ENCODE data around the gene NXPH2.
"Not testable (repeated sequence)": the region's sequence is repeated elsewhere in the genome, so short reads cannot be mapped to it uniquely, and the experiment has no call there.

NXPH2 gene

DNA sequence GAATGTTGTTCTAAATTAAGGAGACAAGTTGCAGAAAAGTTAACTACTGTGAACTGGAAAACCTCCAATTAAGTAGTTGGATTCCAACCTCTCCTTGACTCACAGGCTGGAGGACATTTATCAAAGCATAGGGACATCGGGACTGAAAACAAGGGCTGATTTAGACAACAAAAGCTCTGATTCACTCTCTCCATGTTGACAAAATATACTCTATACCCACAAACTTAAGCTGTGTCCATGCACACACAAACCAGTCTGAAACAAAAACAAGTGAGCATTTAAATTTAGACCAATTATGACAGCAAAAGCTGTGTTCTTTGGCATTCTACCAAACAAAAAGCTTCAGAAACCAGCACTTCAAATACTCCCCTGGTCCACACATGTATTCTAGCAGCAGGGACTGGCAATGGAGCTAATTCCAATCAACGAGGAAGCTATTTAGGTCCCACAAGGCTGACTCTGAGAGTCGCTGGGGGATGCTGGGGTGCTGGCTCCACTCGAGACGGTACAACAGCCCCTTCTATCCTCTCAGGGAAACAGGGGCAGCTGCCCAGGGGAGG, 71.4 kb downstream of the NXPH2 start:
- no peak for DNase-seq (ENCODE audit: low spot score)

GRCh38 chr2:138707392-138708074, 72.7 kb downstream of the NXPH2 start:
- no peak for DNase-seq (ENCODE audit: low spot score)

GRCh38 chr2:138703242-138703641, 76.9 kb downstream of the NXPH2 start:
- no peak for DNase-seq (ENCODE audit: low spot score)

- DNase-seq (ENCODE audit: low spot score): no peak
Observed at GRCh38 chr2:138700716-138701115, 79.5 kb downstream of the NXPH2 start.

DNA sequence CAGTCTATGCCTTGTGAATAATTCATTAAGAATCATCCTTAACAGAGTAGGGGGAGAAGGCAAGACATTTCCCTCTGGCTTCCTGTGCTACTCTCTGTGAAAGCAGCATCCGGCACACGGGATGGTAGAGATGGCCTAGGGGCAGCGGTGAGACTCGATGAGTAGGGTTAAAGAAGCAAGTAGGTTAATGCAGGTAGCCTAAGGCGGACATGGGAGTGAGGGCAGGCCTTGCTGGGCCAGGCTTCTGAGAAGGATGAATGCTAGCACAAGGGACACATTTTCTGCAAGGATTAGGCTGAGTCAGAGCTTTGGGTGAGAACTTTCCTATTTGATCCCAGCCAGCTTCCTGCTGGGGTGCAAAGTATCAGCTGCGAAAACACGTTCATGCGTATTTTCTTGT, 80.8 kb downstream of the NXPH2 start:
- DNase-seq (ENCODE audit: low spot score): no peak

GRCh38 chr2:138698428-138698827, 81.8 kb downstream of the NXPH2 start:
- DNase-seq (ENCODE audit: low spot score): no peak

GRCh38 chr2:138691667-138692066, 88.5 kb downstream of the NXPH2 start:
- no peak for DNase-seq (ENCODE audit: low spot score)

DNA sequence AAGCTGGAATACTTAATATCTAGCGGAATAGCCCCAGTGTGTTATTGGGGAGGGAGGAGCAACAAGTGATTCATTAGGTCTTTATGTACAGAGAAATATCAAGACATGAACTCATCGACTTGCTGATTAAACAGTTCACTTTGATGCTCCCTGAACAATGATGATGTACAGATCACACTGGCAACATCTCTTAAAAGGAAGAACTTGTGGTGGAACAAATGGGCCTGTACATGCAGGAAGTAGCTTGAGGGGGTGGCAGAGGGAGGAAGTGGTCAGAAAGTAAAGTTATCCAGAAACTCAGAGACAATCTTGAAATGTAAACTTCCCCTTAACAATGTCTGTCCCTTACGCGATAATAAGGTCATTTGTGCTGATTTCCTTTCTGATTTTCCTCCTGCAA, 90.5 kb downstream of the NXPH2 start:
- no peak for DNase-seq (ENCODE audit: low spot score)

DNA sequence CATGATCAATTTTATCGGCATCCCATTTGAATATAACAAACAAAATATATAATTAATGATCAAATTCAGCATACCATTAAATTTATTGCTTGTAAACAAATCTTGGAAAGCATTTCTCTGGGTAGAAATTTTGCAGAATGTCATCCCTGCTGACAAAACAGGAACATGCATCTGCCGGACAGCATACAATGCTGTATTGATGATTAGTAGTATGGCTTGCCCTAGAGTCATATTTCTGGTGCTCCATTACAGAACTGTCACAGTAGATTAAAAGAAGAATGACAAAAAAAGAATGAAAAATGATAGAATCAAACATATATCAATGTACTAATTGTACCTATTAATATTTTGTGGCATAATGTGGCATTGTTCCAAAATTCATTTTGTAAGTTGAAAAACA, 98.0 kb downstream of the NXPH2 start:
- DNase-seq (ENCODE audit: low spot score): no peak

DNA sequence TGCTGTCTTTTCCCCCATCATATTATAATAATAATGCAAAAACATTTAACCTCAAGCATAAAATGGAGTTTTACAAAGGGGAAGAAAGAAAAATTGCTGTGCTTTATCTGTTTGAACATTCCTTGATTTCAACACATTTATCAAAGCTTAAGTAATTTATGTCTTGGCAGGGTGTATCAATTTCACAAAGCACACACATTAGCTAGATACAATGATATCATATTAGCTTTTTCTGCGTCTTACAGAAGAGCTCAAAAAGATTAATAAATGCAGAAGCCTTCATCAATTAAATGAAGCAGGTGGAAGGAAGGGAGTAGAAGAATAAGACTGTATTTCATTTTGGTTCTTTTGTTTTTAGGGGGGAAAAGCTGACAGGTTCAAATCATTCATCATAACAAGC, 103.0 kb downstream of the NXPH2 start:
- no peak for DNase-seq (ENCODE audit: low spot score)

DNA sequence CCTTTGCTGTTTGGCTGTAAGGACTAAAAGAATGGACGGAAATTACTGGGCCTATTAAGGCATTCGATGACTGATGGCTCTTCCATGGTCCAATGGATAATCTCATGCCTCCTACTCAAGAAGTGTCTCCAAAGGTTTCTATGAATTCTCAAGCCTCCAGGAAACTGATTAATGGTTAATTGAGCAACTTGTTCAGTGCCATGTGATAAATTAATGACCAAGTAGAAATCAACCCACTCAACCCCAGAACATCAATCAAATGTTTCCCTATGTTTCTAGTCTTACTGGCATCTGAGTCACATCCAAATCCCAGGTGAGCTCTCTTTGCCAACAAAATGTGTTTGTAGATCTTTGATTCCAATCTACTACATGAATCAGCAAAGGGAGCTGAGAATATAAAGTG, 103.6 kb downstream of the NXPH2 start:
- DNase-seq (ENCODE audit: low spot score): no peak

DNA sequence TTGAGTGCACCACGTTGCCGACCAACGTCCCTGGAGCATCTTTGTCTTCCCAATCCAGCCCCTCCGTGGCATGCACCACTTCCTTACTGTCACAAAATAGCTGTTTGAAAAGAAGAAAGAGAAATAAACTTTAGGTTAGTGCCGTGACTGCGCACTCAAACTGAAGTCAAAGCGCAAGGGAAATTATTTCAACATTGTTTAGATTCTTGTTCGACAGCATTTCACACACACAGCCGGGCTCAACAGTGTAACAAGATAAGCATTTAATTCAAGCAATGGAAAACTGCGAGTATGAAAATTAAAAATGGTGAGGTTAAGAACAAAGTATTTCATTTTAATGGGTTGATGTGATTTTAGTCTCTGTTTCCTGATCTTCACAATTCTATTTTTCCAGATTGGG, 108.6 kb downstream of the NXPH2 start:
- DNase-seq (ENCODE audit: low spot score): no peak

GRCh38 chr2:138670734-138671133, 109.5 kb downstream of the NXPH2 start:
- DNase-seq (ENCODE audit: low spot score): no peak

DNA sequence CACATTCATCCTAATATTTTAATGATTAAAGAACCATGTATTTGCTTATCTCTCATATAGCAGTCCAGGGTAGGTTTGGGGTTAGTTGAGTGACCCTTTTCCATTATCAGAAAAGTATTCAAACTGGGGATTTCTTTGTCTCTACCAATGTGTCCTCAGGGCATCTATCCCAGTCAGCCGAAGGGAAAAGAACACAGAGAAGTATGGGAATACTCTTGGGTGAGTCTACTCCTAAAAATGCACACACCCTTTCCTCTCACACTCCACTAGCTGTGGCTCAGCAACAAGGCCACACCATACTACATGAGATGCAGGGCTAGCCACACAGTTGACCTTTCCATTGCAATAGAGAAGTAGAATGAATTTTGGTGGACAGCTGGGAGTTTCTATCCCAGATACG, 114.3 kb downstream of the NXPH2 start:
- DNase-seq (ENCODE audit: low spot score): no peak

GRCh38 chr2:138658187-138658894, 121.8 kb downstream of the NXPH2 start:
- no peak for DNase-seq (ENCODE audit: low spot score)

- no peak for DNase-seq (ENCODE audit: low spot score)
Observed at GRCh38 chr2:138654146-138654545, 126.0 kb downstream of the NXPH2 start.

- no peak for DNase-seq (ENCODE audit: low spot score)
Observed at GRCh38 chr2:138652378-138652777, 127.8 kb downstream of the NXPH2 start.

DNA sequence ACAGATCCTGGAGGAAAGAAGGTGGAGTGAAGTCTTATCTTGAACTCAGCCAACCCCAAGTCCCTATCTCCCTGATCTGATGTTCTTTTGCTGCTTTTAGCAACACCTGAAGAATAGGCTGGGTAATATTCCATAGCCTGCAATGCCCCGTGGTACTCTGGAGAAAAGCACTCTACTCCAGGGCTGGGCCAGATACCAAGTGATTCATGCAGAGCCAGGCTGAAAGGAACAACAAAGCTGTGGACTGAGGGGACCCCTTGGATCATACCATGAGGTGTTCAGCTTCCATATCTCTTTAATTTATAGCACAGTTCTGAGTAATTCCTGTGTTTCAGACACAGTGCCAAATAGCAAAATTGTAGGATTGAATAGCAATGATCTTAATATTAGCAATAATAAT, 130.6 kb downstream of the NXPH2 start:
- no peak for DNase-seq (ENCODE audit: low spot score)

- DNase-seq (ENCODE audit: low spot score): no peak
Observed at GRCh38 chr2:138648606-138649005, 131.6 kb downstream of the NXPH2 start.

DNA sequence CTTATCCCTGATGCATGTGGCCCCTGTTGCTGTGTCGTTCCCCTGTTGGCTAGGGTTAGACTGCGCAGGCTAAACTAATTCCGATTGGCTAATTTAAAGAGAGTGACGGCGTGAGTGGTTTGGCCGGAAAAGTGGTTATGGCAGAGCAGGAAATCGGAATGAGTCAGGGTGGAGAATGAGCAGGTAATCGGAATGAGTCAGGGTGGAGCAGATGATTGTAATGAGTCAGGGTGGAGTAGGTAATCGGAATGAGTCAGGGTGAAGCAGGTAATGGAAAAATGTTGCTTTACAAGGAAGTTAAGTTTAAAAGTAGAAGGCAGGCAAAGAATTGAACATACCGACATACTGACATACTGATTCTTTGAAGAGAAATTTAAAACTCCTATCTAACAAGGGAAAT, 135.4 kb downstream of the NXPH2 start:
- not testable (repeated sequence) for DNase-seq (ENCODE audit: low spot score)

DNA sequence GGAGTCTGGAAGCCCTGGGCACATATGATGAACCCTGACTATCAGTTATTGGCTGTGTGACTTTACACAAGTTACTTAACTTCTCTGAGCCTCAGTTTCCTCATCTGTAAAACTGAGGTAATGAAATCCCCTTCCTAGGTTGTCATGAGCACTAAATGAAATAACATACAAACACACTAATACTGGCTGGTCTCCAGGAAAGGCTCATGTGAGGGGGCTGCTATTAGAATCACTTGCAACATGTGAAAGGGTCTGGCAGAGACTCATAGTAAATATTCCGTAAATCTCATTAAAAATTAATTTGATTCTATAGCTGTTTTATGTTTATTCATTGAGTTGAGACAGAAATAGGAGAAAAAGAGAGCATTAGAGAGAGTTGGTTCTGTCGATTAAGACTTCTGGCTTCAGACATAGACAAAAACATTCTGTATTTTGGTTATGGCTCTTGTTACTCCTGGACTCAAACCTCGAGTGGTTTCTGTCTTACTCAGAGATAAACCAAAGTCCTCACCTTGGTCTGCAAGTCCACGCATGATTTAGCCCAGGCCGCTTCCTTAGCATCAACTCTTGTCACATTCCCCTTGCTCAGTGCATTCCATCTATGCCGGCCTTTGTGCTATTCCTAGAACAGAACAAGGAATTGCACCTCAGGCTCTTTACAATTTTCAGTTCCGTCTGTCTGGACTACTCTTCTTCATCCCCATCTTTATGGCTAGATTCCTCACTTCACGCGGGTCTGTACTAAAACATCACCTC, 139.1 kb downstream of the NXPH2 start:
- no peak for DNase-seq (ENCODE audit: low spot score)

DNA sequence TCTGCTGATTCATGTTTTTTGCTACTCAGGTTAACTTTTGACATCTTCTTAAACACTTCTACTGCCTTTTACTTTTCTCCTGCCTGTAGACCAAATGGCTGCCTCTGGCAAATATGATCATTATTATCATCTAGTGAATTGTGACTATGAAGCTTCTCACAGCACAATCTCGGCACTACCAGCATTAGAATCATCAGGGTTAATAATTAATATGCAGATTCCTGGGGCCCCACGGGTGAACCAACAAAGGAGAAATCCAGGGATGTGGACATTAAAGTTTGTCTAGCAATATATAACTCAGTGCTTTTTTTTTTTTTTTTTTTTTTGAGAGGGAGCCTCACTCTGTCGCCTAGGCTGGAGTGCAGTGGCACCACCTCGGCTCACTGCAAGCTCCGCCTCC, 142.5 kb downstream of the NXPH2 start:
- DNase-seq (ENCODE audit: low spot score): no peak

DNA sequence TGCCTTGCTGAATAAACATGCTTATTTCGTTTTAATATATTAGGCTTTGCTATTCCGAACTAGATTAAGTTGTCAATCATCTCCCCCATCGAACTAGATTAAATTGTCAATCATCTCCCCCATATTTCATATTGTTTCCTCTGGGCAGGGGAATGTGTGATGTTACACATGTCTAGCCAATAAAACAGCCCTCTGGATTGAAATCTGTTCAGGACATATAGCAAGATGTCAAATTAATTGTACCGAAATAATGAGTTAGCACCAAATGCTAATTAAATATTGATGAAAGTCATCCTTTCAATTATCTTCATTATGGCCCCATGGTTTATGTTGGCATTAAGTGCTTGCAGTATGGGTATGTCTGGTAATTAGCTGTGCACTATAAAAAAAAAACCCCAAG, 143.1 kb downstream of the NXPH2 start:
- DNase-seq (ENCODE audit: low spot score): no peak
